T-cell (primary cell): ENCODE measurements around the gene RBKS. TPM values are rescaled to one million over a fixed set of nuclear protein-coding genes. Genes with fewer than 3 reads are reported as not detected.

Source experiments
- ATAC-seq, 4 experiments: fragments of 200-7000 bp in 3 of 4; fragments of 150-1000 bp in 1 of 4; cut with Tn5 transposase; replicated peaks in 1 of 4; 1 replicate in 3 of 4; 2 replicates in 1 of 4; pipeline ENCODE4 v1.10.0; 2021; ENCODE audit warnings: moderate library complexity in 3 of 4, mild to moderate bottlenecking in 2 of 4, moderate number of reproducible peaks in 1 of 4
- CTCF ChIA-PET, 2 donors: fragments of 300-600 bp; sonication (Branson Sonifier 250); formaldehyde crosslinking; loops; one replicate each; lab custom pipeline; 2022; ENCODE audit warnings: antibody characterized with exemption in 2 of 2; lab: Charles Lee
- POLR2A ChIA-PET, 2 donors: fragments of 300-600 bp; sonication (Branson Sonifier 250); formaldehyde crosslinking; loops; one replicate each; lab custom pipeline; 2022; ENCODE audit warnings: antibody characterized with exemption in 2 of 2; lab: Charles Lee
- DNase-seq, 35 experiments: peaks; one replicate each; pipeline versions ENCODE4 v3.0.0 to v3.0.0-alpha.2; 2013 to 2023
- H3K27ac ChIP-seq: one replicate; pipeline ENCODE4 v1.5.1; 2013; ENCODE audit warnings: low read length
- H3K27me3 ChIP-seq, 2 experiments: replicated peaks in 1 of 2; 1 replicate in 1 of 2; 2 replicates in 1 of 2; pipeline versions ENCODE4 v1.6.1 to v1.7.0; 2013; ENCODE audit warnings: low read length in 1 of 2, mixed read lengths in 1 of 2; ENCODE audit not compliant: control insufficient read depth in 2 of 2, insufficient read depth in 2 of 2; ENCODE audit errors: extremely low read depth in 1 of 2
- H3K36me3 ChIP-seq, 2 donors: 1 replicate in 1 of 2; 2 replicates in 1 of 2; pipeline versions ENCODE4 v1.6.1 to v1.7.0; 2013; ENCODE audit warnings: low read length in 1 of 2; ENCODE audit not compliant: control insufficient read depth in 2 of 2, insufficient read depth in 1 of 2; ENCODE audit errors: extremely low read depth in 1 of 2
- H3K4me1 ChIP-seq, 2 experiments: 1 replicate in 1 of 2; 2 replicates in 1 of 2; pipeline versions ENCODE4 v1.6.1 to v1.7.0; 2013; ENCODE audit warnings: low read length in 2 of 2, mixed read lengths in 1 of 2; ENCODE audit not compliant: insufficient read depth in 2 of 2, control insufficient read depth in 1 of 2; ENCODE audit errors: extremely low read depth in 1 of 2
- H3K4me3 ChIP-seq, 2 donors: 1 replicate in 1 of 2; 2 replicates in 1 of 2; pipeline versions ENCODE4 v1.5.1 to v1.7.0; 2013; ENCODE audit warnings: mild to moderate bottlenecking in 2 of 2, low read length in 1 of 2, moderate library complexity in 1 of 2; ENCODE audit not compliant: control insufficient read depth in 1 of 2; ENCODE audit errors: extremely low read depth in 1 of 2
- H3K9me3 ChIP-seq: 2 replicates; pipeline ENCODE4 v1.7.0; 2013
- H3K27ac Mint-ChIP-seq, 2 donors: one replicate each; pipeline ENCODE4 v1.8.0; 2020 to 2021; ENCODE audit warnings: mild to moderate bottlenecking in 2 of 2, mixed read lengths in 2 of 2
- H3K27me3 Mint-ChIP-seq, 2 donors: one replicate each; pipeline ENCODE4 v1.8.0; 2021 to 2022; ENCODE audit warnings: mixed read lengths in 2 of 2
- H3K36me3 Mint-ChIP-seq: one replicate; pipeline ENCODE4 v1.8.0; 2021; ENCODE audit warnings: mixed read lengths
- H3K4me1 Mint-ChIP-seq, 3 donors: one replicate each; pipeline ENCODE4 v1.8.0; 2020 to 2022; ENCODE audit warnings: mixed read lengths in 3 of 3, mild to moderate bottlenecking in 1 of 3
- H3K4me3 Mint-ChIP-seq, 3 donors: one replicate each; pipeline ENCODE4 v1.8.0; 2020 to 2022; ENCODE audit warnings: mild to moderate bottlenecking in 3 of 3, mixed read lengths in 3 of 3, moderate library complexity in 3 of 3
- H3K9me3 Mint-ChIP-seq, 3 donors: one replicate each; pipeline ENCODE4 v1.8.0; 2020 to 2022; ENCODE audit warnings: mixed read lengths in 3 of 3
- WGBS: methylation state at CpG from one replicate; pipeline ENCODE4 v1.1.5; 2013; ENCODE audit warnings: missing lambda C conversion rate; ENCODE audit not compliant: insufficient coverage; 5-methylcytosine and 5-hydroxymethylcytosine counted together
- total RNA-seq, 35 experiments: library from RNA in 6 of 35; stranded (reverse) in 6 of 35; fragments of 120-200 nt in 1 of 35; gene quantifications; one replicate each; pipeline versions ENCODE4 v1.2.1 to v1.2.4 and lab custom pipeline; 2013 to 2026

RBKS gene
- total RNA-seq, 5 donors from 2014 or later (not counting 1 experiment from before 2014, with no cell fraction given), result 1.1 to 6.7 (median 1.5) TPM

- Histone ChIP-seq H3K36me3 (no peaks in the 10 kb centered on the region), H3K4me1 (no peaks in the 10 kb centered on the region), H3K27ac (no peak overlapping the region), H3K9me3 (no peaks in the 10 kb centered on the region), H3K4me3 (no peak overlapping the region), H3K27me3 (no peaks in the 10 kb centered on the region)
- Mint-ChIP-seq H3K36me3 (peaks cover 11% of the 10 kb centered on the region), H3K27me3 (no peaks in the 10 kb centered on the region), H3K4me1 (no peaks in the 10 kb centered on the region), H3K4me3 (no peak overlapping the region), H3K27ac (no peak overlapping the region), H3K9me3 (no peaks in the 10 kb centered on the region)
- 98% methylated on average over 5 of the region's 7 CpGs for WGBS
- DNase-seq (no peak), ATAC-seq (no peak)
- POLR2A ChIA-PET, result no interaction called here
- CTCF ChIA-PET, result no interaction called here
Observed at GRCh38 chr2:27843992-27844391, 46.2 kb downstream of the RBKS start.

GRCh38 chr2:27842894-27843293 lies 47.3 kb downstream of the RBKS start:
- DNase-seq, result no peak
- Histone ChIP-seq H3K9me3 (no peaks in the 10 kb centered on the region), H3K4me3 (no peak overlapping the region), H3K36me3 (no peaks in the 10 kb centered on the region), H3K27ac (no peak overlapping the region), H3K27me3 (no peaks in the 10 kb centered on the region), H3K4me1 (no peaks in the 10 kb centered on the region)
- no peak overlapping the region for H3K4me3 Mint-ChIP-seq
- no peak for ATAC-seq
- CTCF ChIA-PET, result interaction anchor here in 1 of 2 donors (0.6 kb wide), 1 partner anchor 254 kb away, joined by 3 read pairs; no protein-coding TSS in a partner anchor
- H3K27ac Mint-ChIP-seq, result no peak overlapping the region
- H3K36me3 Mint-ChIP-seq, result peaks cover 11% of the 10 kb centered on the region
- H3K9me3 Mint-ChIP-seq, result no peaks in the 10 kb centered on the region
- no peaks in the 10 kb centered on the region for H3K27me3 Mint-ChIP-seq
- no peaks in the 10 kb centered on the region for H3K4me1 Mint-ChIP-seq
- POLR2A ChIA-PET, result no interaction called here
- 100% methylated on average over 2 of the region's 5 CpGs for WGBS

GRCh38 chr2:27839022-27839618 lies 51.1 kb downstream of the RBKS start:
- no peaks in the 10 kb centered on the region for H3K4me1 Mint-ChIP-seq
- ATAC-seq, result no peak
- no peaks in the 10 kb centered on the region for H3K27me3 Mint-ChIP-seq
- H3K4me3 ChIP-seq, result no peak overlapping the region
- 55% methylated on average over 1 of the region's 3 CpGs for WGBS
- H3K9me3 Mint-ChIP-seq, result no peaks in the 10 kb centered on the region
- no peaks in the 10 kb centered on the region for H3K9me3 ChIP-seq
- ChIA-PET CTCF (interaction anchor here in 1 of 2 donors (0.6 to 1.1 kb wide), 2 partner anchors 9 to 14 kb away, joined by 3 read pairs; no protein-coding TSS in a partner anchor), POLR2A (no interaction called here)
- H3K4me1 ChIP-seq, result no peaks in the 10 kb centered on the region
- no peak for DNase-seq
- H3K27me3 ChIP-seq, result no peaks in the 10 kb centered on the region
- H3K36me3 Mint-ChIP-seq, result peaks cover 12% of the 10 kb centered on the region
- H3K27ac ChIP-seq, result no peak overlapping the region
- H3K27ac Mint-ChIP-seq, result no peak overlapping the region
- no peak overlapping the region for H3K4me3 Mint-ChIP-seq
- no peaks in the 10 kb centered on the region for H3K36me3 ChIP-seq

- Mint-ChIP-seq H3K4me1 (no peaks in the 10 kb centered on the region), H3K36me3 (peaks cover 12% of the 10 kb centered on the region), H3K27ac (no peak overlapping the region), H3K27me3 (no peaks in the 10 kb centered on the region), H3K9me3 (no peaks in the 10 kb centered on the region), H3K4me3 (no peak overlapping the region)
- ChIA-PET POLR2A (no interaction called here), CTCF (interaction anchor here in 1 of 2 donors (0.6 to 1.1 kb wide), 2 partner anchors 10 to 15 kb away, joined by 3 read pairs; no protein-coding TSS in a partner anchor)
- Histone ChIP-seq H3K27ac (no peak overlapping the region), H3K4me1 (no peaks in the 10 kb centered on the region), H3K9me3 (no peaks in the 10 kb centered on the region), H3K36me3 (no peaks in the 10 kb centered on the region), H3K4me3 (no peak overlapping the region), H3K27me3 (no peaks in the 10 kb centered on the region)
- DNase-seq (no peak), ATAC-seq (no peak)
Observed at GRCh38 chr2:27838502-27838901, 51.7 kb downstream of the RBKS start.

- Histone ChIP-seq H3K9me3 (no peaks in the 10 kb centered on the region), H3K4me1 (no peaks in the 10 kb centered on the region), H3K27ac (no peak overlapping the region), H3K36me3 (peaks cover 0 to 3% of the 10 kb centered on the region in 2 donors), H3K27me3 (no peaks in the 10 kb centered on the region), H3K4me3 (no peak overlapping the region)
- 67% methylated on average over 1 of the region's 1 CpG for WGBS
- Mint-ChIP-seq H3K9me3 (peaks cover 0 to 6% (median 0%) of the 10 kb centered on the region in 3 donors), H3K36me3 (peaks cover 35% of the 10 kb centered on the region), H3K4me3 (no peak overlapping the region), H3K4me1 (no peaks in the 10 kb centered on the region), H3K27me3 (no peaks in the 10 kb centered on the region), H3K27ac (no peak overlapping the region)
- ChIA-PET POLR2A (interaction anchor here in 1 of 2 donors (0.6 kb wide), 1 partner anchor 181 kb away, joined by 4 read pairs; no protein-coding TSS in a partner anchor), CTCF (no interaction called here)
- DNase-seq (no peak), ATAC-seq (no peak)
Observed at GRCh38 chr2:27833931-27834330, 56.3 kb downstream of the RBKS start.

- POLR2A ChIA-PET, result no interaction called here
- H3K27ac ChIP-seq, result no peak overlapping the region
Observed at GRCh38 chr2:27832396-27832795, 57.8 kb downstream of the RBKS start.

More at GRCh38 chr2:27832396-27832795, 57.8 kb downstream of the RBKS start:
- H3K36me3 Mint-ChIP-seq, result peaks cover 39% of the 10 kb centered on the region
- Histone ChIP-seq H3K4me3 (no peak overlapping the region), H3K36me3 (peaks cover 0 to 3% of the 10 kb centered on the region in 2 donors), H3K27me3 (no peaks in the 10 kb centered on the region), H3K9me3 (no peaks in the 10 kb centered on the region), H3K4me1 (no peaks in the 10 kb centered on the region)
- H3K27me3 Mint-ChIP-seq, result no peaks in the 10 kb centered on the region
- H3K9me3 Mint-ChIP-seq, result peaks cover 0 to 6% (median 0%) of the 10 kb centered on the region in 3 donors
- DNase-seq (no peak), ATAC-seq (no peak)
- H3K4me1 Mint-ChIP-seq, result no peaks in the 10 kb centered on the region
- no CpG with 5 or more reads among the region's 2 CpGs for WGBS
- H3K27ac Mint-ChIP-seq, result no peak overlapping the region
- CTCF ChIA-PET, result no interaction called here
- H3K4me3 Mint-ChIP-seq, result no peak overlapping the region
